Hepatocyte (in vitro differentiated cells): Measurements from ENCODE around the gene FNIP2.

Experiments
- CTCF ChIP-seq: fragments of 200-600 bp; sonication (generic); IDR thresholded peaks from 2 replicates; pipeline ENCODE4 v1.5.1; 2016; ENCODE audit warnings: antibody characterized with exemption, mild to moderate bottlenecking; ENCODE audit not compliant: poor library complexity
- EZH2 ChIP-seq: fragments of 200-600 bp; sonication (generic); IDR thresholded peaks from 2 replicates; pipeline ENCODE4 v1.6.1; 2016; ENCODE audit warnings: antibody characterized with exemption, mild to moderate bottlenecking, borderline replicate concordance
- EZH2phosphoT487 ChIP-seq: fragments of 200-600 bp; sonication (generic); IDR thresholded peaks from one replicate; pipeline ENCODE4 v1.6.1; 2018; ENCODE audit warnings: antibody characterized with exemption, mild to moderate bottlenecking, low read depth, moderate library complexity; ENCODE audit not compliant: unreplicated experiment, severe bottlenecking

- TF ChIP-seq CTCF, result no peak
- TF ChIP-seq EZH2phosphoT487, result no peak
- no peak for TF ChIP-seq EZH2
These were observed 105.1 kb downstream of the FNIP2 start for GRCh38 chr4:158873795-158874401.
